Measurements from ENCODE around the gene ATP1A4.

The ATP1A4 gene

GRCh38 chr1:160228431-160228830, 77.0 kb downstream of the ATP1A4 start:
- no peak for DNase-seq (ENCODE audit: low read depth)

- no peak for DNase-seq (ENCODE audit: low read depth)
These were observed 81.5 kb downstream of the ATP1A4 start for GRCh38 chr1:160232911-160233310.

Data from GM04504 (cell line).